Thyroid gland (tissue), 4 donors: ENCODE results near the gene GTPBP1. TPM values are rescaled to one million over a fixed set of nuclear protein-coding genes. Genes with fewer than 3 reads are reported as not detected.

Source experiments
- DNase-seq, 2 donors: peaks; one replicate each; pipeline ENCODE4 v3.0.0-alpha.2; 2019
- H3K27ac ChIP-seq, 3 donors: fragments of 200-600 bp; sonication (generic); 1 replicate in 2 of 3; 2 replicates in 1 of 3; pipeline ENCODE4 v1.5.1; 2016 to 2019; ENCODE audit warnings: mild to moderate bottlenecking in 1 of 3, moderate library complexity in 1 of 3
- H3K27me3 ChIP-seq: fragments of 200-600 bp; sonication (generic); one replicate; pipeline ENCODE4 v1.5.1; 2019
- H3K36me3 ChIP-seq, 2 donors: fragments of 200-600 bp; sonication (generic); one replicate each; pipeline ENCODE4 v1.5.1; 2016 to 2019
- H3K4me1 ChIP-seq, 2 donors: fragments of 200-600 bp; sonication (generic); one replicate each; pipeline ENCODE4 v1.5.1; 2017 to 2019
- H3K4me3 ChIP-seq, 3 donors: fragments of 200-600 bp; sonication (generic); replicated peaks in 1 of 3; 1 replicate in 2 of 3; 2 replicates in 1 of 3; pipeline ENCODE4 v1.5.1; 2016; ENCODE audit warnings: mild to moderate bottlenecking in 1 of 3
- H3K9me3 ChIP-seq: fragments of 200-600 bp; sonication (generic); one replicate; pipeline ENCODE4 v1.5.1; 2017
- CTCF ChIP-seq, 6 experiments: fragments of 200-600 bp in 3 of 6; fragments of 450-650 bp in 3 of 6; sonication (generic) in 3 of 6; IDR thresholded peaks; one replicate each; pipeline ENCODE4 v1.5.1; 2016 to 2019; ENCODE audit warnings: antibody characterized with exemption in 6 of 6, mild to moderate bottlenecking in 2 of 6, inconsistent platforms in 1 of 6, moderate library complexity in 1 of 6
- POLR2A ChIP-seq, 2 donors: fragments of 450-650 bp; IDR thresholded peaks; one replicate each; pipeline ENCODE4 v1.6.1; 2017; ENCODE audit warnings: antibody characterized with exemption in 2 of 2, mild to moderate bottlenecking in 2 of 2, moderate library complexity in 1 of 2
- WGBS, 2 donors: methylation state at CpG; one replicate each; pipeline ENCODE4 v1.1.5; 2017; 5-methylcytosine and 5-hydroxymethylcytosine counted together
- intact Hi-C: fragments of 100-400 bp; cut with DNase I; formaldehyde crosslinking; loops from one replicate; pipeline ENCODE4 v1.15.1; 2023
- total RNA-seq, 4 donors: library from RNA; depleted of rRNA; stranded (reverse); fragments of >200 nt; gene quantifications; one replicate each; pipeline ENCODE4 v1.2.3, GENCODE V29; 2016

Gene GTPBP1
- total RNA-seq, 4 donors from 2014 or later = 51.6 to 117 (median 69.6) TPM

GRCh38 chr22:38737302-38738060 lies 31.7 kb downstream of the GTPBP1 start:
- DNase-seq = no peak
- TF ChIP-seq CTCF (IDR thresholded peaks at IDR 0.05) (no peak), POLR2A (IDR thresholded peaks at IDR 0.05) (no peak)
- H3K36me3 ChIP-seq = peaks cover 61 to 69% of the 10 kb centered on the region in 2 donors
- 84 to 89% methylated on average over 21 of the region's 21 CpGs for WGBS, 2 donors
- no peak overlapping the region for H3K27ac ChIP-seq
- H3K4me1 ChIP-seq = peaks cover 22 to 38% of the 10 kb centered on the region in 2 donors
- no peaks in the 10 kb centered on the region for H3K27me3 ChIP-seq
- no peaks in the 10 kb centered on the region for H3K9me3 ChIP-seq
- intact Hi-C loops = no loop called here
- no peak overlapping the region for H3K4me3 ChIP-seq

GRCh38 chr22:38738475-38739070 lies 32.8 kb downstream of the GTPBP1 start:
- H3K4me1 ChIP-seq = peaks cover 13 to 27% of the 10 kb centered on the region in 2 donors
- TF ChIP-seq POLR2A (IDR thresholded peaks at IDR 0.05) (no peak), CTCF (IDR thresholded peaks at IDR 0.05) (no peak)
- H3K36me3 ChIP-seq = peaks cover 70 to 78% of the 10 kb centered on the region in 2 donors
- WGBS, 2 donors = 94 to 100% methylated on average over 7 to 13 of the region's 18 CpGs
- no peaks in the 10 kb centered on the region for H3K9me3 ChIP-seq
- no peak overlapping the region for H3K4me3 ChIP-seq
- intact Hi-C loops = no loop called here
- no peak for DNase-seq
- H3K27me3 ChIP-seq = no peaks in the 10 kb centered on the region
- H3K27ac ChIP-seq = no peak overlapping the region

GRCh38 chr22:38739300-38740055 lies 33.7 kb downstream of the GTPBP1 start:
- WGBS, 2 donors = 94 to 95% methylated on average over 13 of the region's 20 CpGs
- no peak for TF ChIP-seq CTCF (IDR thresholded peaks at IDR 0.05)
- TF ChIP-seq POLR2A (IDR thresholded peaks at IDR 0.05) = no peak
- no peak overlapping the region for H3K27ac ChIP-seq
- no peaks in the 10 kb centered on the region for H3K27me3 ChIP-seq
- intact Hi-C loops = no loop called here
- H3K4me1 ChIP-seq = peaks cover 6 to 18% of the 10 kb centered on the region in 2 donors
- H3K36me3 ChIP-seq = peaks cover 77 to 86% of the 10 kb centered on the region in 2 donors
- no peak overlapping the region for H3K4me3 ChIP-seq
- DNase-seq = no peak
- H3K9me3 ChIP-seq = no peaks in the 10 kb centered on the region

GRCh38 chr22:38740116-38740723 lies 34.5 kb downstream of the GTPBP1 start:
- H3K4me3 ChIP-seq = no peak overlapping the region
- no peaks in the 10 kb centered on the region for H3K27me3 ChIP-seq
- no peaks in the 10 kb centered on the region for H3K9me3 ChIP-seq
- intact Hi-C loops = no loop called here
- H3K4me1 ChIP-seq = peaks cover 0 to 10% of the 10 kb centered on the region in 2 donors
- TF ChIP-seq CTCF (IDR thresholded peaks at IDR 0.05) = no peak
- no peak for TF ChIP-seq POLR2A (IDR thresholded peaks at IDR 0.05)
- WGBS, 2 donors = 94% methylated on average over 13 to 15 of the region's 15 CpGs
- H3K27ac ChIP-seq = no peak overlapping the region
- no peak for DNase-seq
- peaks cover 85 to 94% of the 10 kb centered on the region in 2 donors for H3K36me3 ChIP-seq
